Hepatocyte (in vitro differentiated cells): Measurements from ENCODE around the gene HSD3B7. TPM values are rescaled to one million over a fixed set of nuclear protein-coding genes. Genes with fewer than 3 reads are reported as not detected.

ENCODE experiments used
- DNase-seq: peaks from one replicate; pipeline ENCODE4 v3.0.0-alpha.2; 2016; ENCODE audit warnings: low spot score
- H2AFZ ChIP-seq: fragments of 200-600 bp; sonication (generic); 2 replicates; pipeline ENCODE4 v1.6.0; 2016; ENCODE audit warnings: antibody characterized with exemption, mild to moderate bottlenecking
- H3K27ac ChIP-seq: fragments of 200-600 bp; sonication (generic); 2 replicates; pipeline ENCODE4 v1.5.1; 2016; ENCODE audit warnings: mild to moderate bottlenecking
- H3K27me3 ChIP-seq: fragments of 200-600 bp; sonication (generic); 2 replicates; pipeline ENCODE4 v1.6.1; 2016
- H3K36me3 ChIP-seq: fragments of 200-600 bp; sonication (generic); replicated peaks from 2 replicates; pipeline ENCODE4 v1.5.1; 2016; ENCODE audit warnings: low read depth; ENCODE audit not compliant: insufficient read depth
- H3K4me1 ChIP-seq: fragments of 200-600 bp; sonication (generic); 2 replicates; pipeline ENCODE4 v1.5.1; 2016; ENCODE audit warnings: mild to moderate bottlenecking, moderate library complexity; ENCODE audit not compliant: insufficient read depth
- H3K4me2 ChIP-seq: fragments of 200-600 bp; sonication (generic); 2 replicates; pipeline ENCODE4 v1.6.0; 2016
- H3K4me3 ChIP-seq: fragments of 200-600 bp; sonication (generic); 2 replicates; pipeline ENCODE4 v1.5.1; 2016; ENCODE audit warnings: mild to moderate bottlenecking
- H3K79me2 ChIP-seq: fragments of 200-600 bp; sonication (generic); 2 replicates; pipeline ENCODE4 v1.6.0; 2017; ENCODE audit warnings: mild to moderate bottlenecking
- H3K9me2 ChIP-seq: fragments of 200-600 bp; sonication (generic); replicated peaks from 2 replicates; pipeline ENCODE4 v1.6.0; 2017; ENCODE audit warnings: mild to moderate bottlenecking; ENCODE audit not compliant: insufficient read depth
- H3K9me3 ChIP-seq: fragments of 200-600 bp; sonication (generic); 2 replicates; pipeline ENCODE4 v1.5.1; 2016; ENCODE audit warnings: low read depth, mild to moderate bottlenecking
- H4K20me1 ChIP-seq: fragments of 200-600 bp; sonication (generic); 2 replicates; pipeline ENCODE4 v1.6.0; 2016; ENCODE audit warnings: mild to moderate bottlenecking; ENCODE audit not compliant: insufficient read depth, poor library complexity, severe bottlenecking
- CTCF ChIP-seq: fragments of 200-600 bp; sonication (generic); IDR thresholded peaks from 2 replicates; pipeline ENCODE4 v1.5.1; 2016; ENCODE audit warnings: antibody characterized with exemption, mild to moderate bottlenecking; ENCODE audit not compliant: poor library complexity
- EZH2 ChIP-seq: fragments of 200-600 bp; sonication (generic); IDR thresholded peaks from 2 replicates; pipeline ENCODE4 v1.6.1; 2016; ENCODE audit warnings: antibody characterized with exemption, mild to moderate bottlenecking, borderline replicate concordance
- EZH2phosphoT487 ChIP-seq: fragments of 200-600 bp; sonication (generic); IDR thresholded peaks from one replicate; pipeline ENCODE4 v1.6.1; 2018; ENCODE audit warnings: antibody characterized with exemption, mild to moderate bottlenecking, low read depth, moderate library complexity; ENCODE audit not compliant: unreplicated experiment, severe bottlenecking
- WGBS: methylation state at CpG from one replicate; pipeline ENCODE4 v1.1.6; 2016; ENCODE audit warnings: low lambda C conversion rate; ENCODE audit errors: missing lambda C conversion rate; 5-methylcytosine and 5-hydroxymethylcytosine counted together
- polyA plus RNA-seq: library from polyadenylated mRNA; unstranded; fragments of >200 nt; fragmentation: Nextera tagmentation; extraction: Ambion mirVana; gene quantifications from 2 replicates; pipeline ENCODE4 v1.2.1, GENCODE V29; 2016
- total RNA-seq: library from RNA; depleted of rRNA; stranded (reverse); fragments of >200 nt; gene quantifications from 2 replicates; pipeline ENCODE4 v1.2.3, GENCODE V29; 2014

HSD3B7 gene
- total and polyA plus RNA-seq, 2 experiments from 2014 or later = 17.5 to 20.8 TPM

- no peaks in the 10 kb centered on the region for H3K9me2 ChIP-seq
- no peaks in the 10 kb centered on the region for H3K79me2 ChIP-seq
- no peaks in the 10 kb centered on the region for H3K27me3 ChIP-seq
- H3K9me3 ChIP-seq = no peaks in the 10 kb centered on the region
- no peaks in the 10 kb centered on the region for H3K4me1 ChIP-seq
- no peak overlapping the region for H3K4me2 ChIP-seq
- no peak overlapping the region for H3K4me3 ChIP-seq
- WGBS = 86% methylated on average over 5 of the region's 5 CpGs
- H3K27ac ChIP-seq = no peak overlapping the region
- H4K20me1 ChIP-seq = no peaks in the 10 kb centered on the region
- no peak overlapping the region for H2AFZ ChIP-seq
- no peaks in the 10 kb centered on the region for H3K36me3 ChIP-seq
- no peak for TF ChIP-seq CTCF
- TF ChIP-seq EZH2 = no peak
- no peak for TF ChIP-seq EZH2phosphoT487
- no peak for DNase-seq
Measured at GRCh38 chr16:31025339-31025738, 40.3 kb downstream of the HSD3B7 start.

- no peak for DNase-seq
Measured at GRCh38 chr16:31029272-31029671, 44.3 kb downstream of the HSD3B7 start.

GRCh38 chr16:31031276-31031675, 46.3 kb downstream of the HSD3B7 start:
- H3K4me3 ChIP-seq = no peak overlapping the region
- no peak overlapping the region for H3K4me2 ChIP-seq
- DNase-seq = no peak
- no peaks in the 10 kb centered on the region for H3K27me3 ChIP-seq
- H3K27ac ChIP-seq = no peak overlapping the region
- peaks cover 7% of the 10 kb centered on the region for H4K20me1 ChIP-seq
- H3K79me2 ChIP-seq = peaks cover 13% of the 10 kb centered on the region
- H2AFZ ChIP-seq = no peak overlapping the region
- no peaks in the 10 kb centered on the region for H3K9me3 ChIP-seq
- WGBS = 75% methylated on average over 4 of the region's 4 CpGs
- H3K9me2 ChIP-seq = no peaks in the 10 kb centered on the region
- H3K4me1 ChIP-seq = no peaks in the 10 kb centered on the region
- TF ChIP-seq EZH2 (no peak), EZH2phosphoT487 (no peak), CTCF (no peak)
- no peaks in the 10 kb centered on the region for H3K36me3 ChIP-seq

More at GRCh38 chr16:31029272-31029671, 44.3 kb downstream of the HSD3B7 start:
- H3K36me3 ChIP-seq = no peaks in the 10 kb centered on the region
- no peaks in the 10 kb centered on the region for H3K27me3 ChIP-seq
- no peak for TF ChIP-seq CTCF
- no peak for TF ChIP-seq EZH2phosphoT487
- no peak for TF ChIP-seq EZH2
- H3K4me2 ChIP-seq = no peak overlapping the region
- no peak overlapping the region for H2AFZ ChIP-seq
- H3K4me3 ChIP-seq = no peak overlapping the region
- no peak overlapping the region for H3K27ac ChIP-seq
- H3K9me2 ChIP-seq = no peaks in the 10 kb centered on the region
- H3K9me3 ChIP-seq = no peaks in the 10 kb centered on the region
- H3K79me2 ChIP-seq = no peaks in the 10 kb centered on the region
- WGBS = 92% methylated on average over 5 of the region's 5 CpGs
- peaks cover under 1% of the 10 kb centered on the region for H4K20me1 ChIP-seq
- H3K4me1 ChIP-seq = no peaks in the 10 kb centered on the region
